Measurements from ENCODE around the gene FBRSL1.

- TF ChIP-seq, protein P1, sequence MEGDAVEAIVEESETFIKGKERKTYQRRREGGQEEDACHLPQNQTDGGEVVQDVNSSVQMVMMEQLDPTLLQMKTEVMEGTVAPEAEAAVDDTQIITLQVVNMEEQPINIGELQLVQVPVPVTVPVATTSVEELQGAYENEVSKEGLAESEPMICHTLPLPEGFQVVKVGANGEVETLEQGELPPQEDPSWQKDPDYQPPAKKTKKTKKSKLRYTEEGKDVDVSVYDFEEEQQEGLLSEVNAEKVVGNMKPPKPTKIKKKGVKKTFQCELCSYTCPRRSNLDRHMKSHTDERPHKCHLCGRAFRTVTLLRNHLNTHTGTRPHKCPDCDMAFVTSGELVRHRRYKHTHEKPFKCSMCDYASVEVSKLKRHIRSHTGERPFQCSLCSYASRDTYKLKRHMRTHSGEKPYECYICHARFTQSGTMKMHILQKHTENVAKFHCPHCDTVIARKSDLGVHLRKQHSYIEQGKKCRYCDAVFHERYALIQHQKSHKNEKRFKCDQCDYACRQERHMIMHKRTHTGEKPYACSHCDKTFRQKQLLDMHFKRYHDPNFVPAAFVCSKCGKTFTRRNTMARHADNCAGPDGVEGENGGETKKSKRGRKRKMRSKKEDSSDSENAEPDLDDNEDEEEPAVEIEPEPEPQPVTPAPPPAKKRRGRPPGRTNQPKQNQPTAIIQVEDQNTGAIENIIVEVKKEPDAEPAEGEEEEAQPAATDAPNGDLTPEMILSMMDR (IDR thresholded peaks at IDR 0.05), result no peak
- no peak for TF ChIP-seq POLR2A (IDR thresholded peaks at IDR 0.05)
These were observed 10.7 kb upstream of the FBRSL1 start for GRCh38 chr12:132479291-132479690.

All from breast epithelium (tissue), 3 donors.